K562 (cell line): ENCODE measurements around the gene ELMO1. TPM values are rescaled to one million over a fixed set of nuclear protein-coding genes. Genes with fewer than 3 reads are reported as not detected.

Source experiments
- ATAC-seq: fragments of 200-7000 bp; cut with Tn5 transposase; 3 replicates; pipeline ENCODE4 v1.9.1; 2020; ENCODE audit warnings: moderate library complexity
- BruUV-seq: library from RNA; stranded (reverse); fragments of 400-500 nt; replicated peaks from 2 replicates; lab custom pipeline; 2021; lab: Mats Ljungman, UMichigan
- CTCF ChIA-PET: fragments of 300-600 bp; formaldehyde crosslinking; extraction: SDS; loops from one replicate; lab custom pipeline; 2021; ENCODE audit warnings: low intra/inter-chr PET ratio; lab: Yijun Ruan, JAX
- POLR2A ChIA-PET: fragments of 300-600, 350-650 bp; sonication (Branson Sonifier 250); formaldehyde crosslinking; extraction: SDS; loops from one replicate; lab custom pipeline; 2021; ENCODE audit warnings: antibody characterized with exemption, inconsistent platforms; lab: Yijun Ruan, JAX
- DNase-seq, 4 experiments: peaks; one replicate each; pipeline versions ENCODE4 v3.0.0 to v3.0.0-alpha.2; 2011 to 2018; ENCODE audit warnings: low spot score in 3 of 4, mixed read lengths in 3 of 4; ENCODE audit errors: extremely low read depth in 1 of 4
- FAIRE-seq: peaks from 2 replicates; lab custom pipeline; 2011; peaks lifted over from hg19 to GRCh38; lab: Jason Lieb, UNC
- H2AFZ ChIP-seq: 2 replicates; pipeline ENCODE4 v1.6.0; 2011; ENCODE audit warnings: low read depth, low read length, control low read depth, inconsistent platforms
- H3K27ac ChIP-seq: fragments of 200-600 bp; 3 replicates; pipeline ENCODE4 v1.8.0; 2011; ENCODE audit warnings: low read depth, mild to moderate bottlenecking, control low read depth, inconsistent platforms, low read length, moderate library complexity, mixed read lengths; ENCODE audit errors: extremely low read depth
- H3K27me3 ChIP-seq, 2 experiments: fragments of 300-600 bp in 1 of 2; 2 replicates in 1 of 2; 3 replicates in 1 of 2; pipeline versions ENCODE4 v1.6.0 to v1.8.0; 2011; ENCODE audit warnings: inconsistent platforms in 2 of 2, low read length in 2 of 2, mild to moderate bottlenecking in 1 of 2, mixed read lengths in 1 of 2, moderate library complexity in 1 of 2; ENCODE audit not compliant: control insufficient read depth in 2 of 2, insufficient read depth in 2 of 2
- H3K36me3 ChIP-seq: fragments of 300-600 bp; 3 replicates; pipeline ENCODE4 v1.8.0; 2011; ENCODE audit warnings: mild to moderate bottlenecking, low read length, inconsistent platforms; ENCODE audit not compliant: control insufficient read depth, insufficient read depth
- H3K4me1 ChIP-seq, 2 experiments: fragments of 200-600 bp in 1 of 2; replicated peaks in 1 of 2; 2 replicates in 1 of 2; 3 replicates in 1 of 2; pipeline versions ENCODE4 v1.5.1 to v1.8.0; 2011; ENCODE audit warnings: inconsistent platforms in 2 of 2, low read length in 2 of 2, mild to moderate bottlenecking in 1 of 2, mixed read lengths in 1 of 2, moderate library complexity in 1 of 2; ENCODE audit not compliant: control insufficient read depth in 2 of 2, insufficient read depth in 2 of 2
- H3K4me2 ChIP-seq: 2 replicates; pipeline ENCODE4 v1.6.1; 2011; ENCODE audit warnings: low read length, control low read depth, inconsistent platforms, mixed read lengths; ENCODE audit not compliant: insufficient read depth
- H3K4me3 ChIP-seq: fragments of 200-600 bp; sonication (generic), shearing (Covaris generic); 2 replicates; pipeline ENCODE4 v1.5.1; 2016; ENCODE audit warnings: control low read depth, inconsistent platforms
- H3K79me2 ChIP-seq: fragments of 200-600 bp; 3 replicates; pipeline ENCODE4 v1.8.0; 2011; ENCODE audit warnings: low read length, inconsistent platforms; ENCODE audit not compliant: control insufficient read depth, insufficient read depth
- H3K9ac ChIP-seq, 2 experiments: 2 replicates each; pipeline versions ENCODE4 v1.6.0 to v1.6.1; 2011; ENCODE audit warnings: low read depth in 2 of 2, low read length in 2 of 2, control low read depth in 1 of 2, inconsistent platforms in 1 of 2, mild to moderate bottlenecking in 1 of 2, mixed read lengths in 1 of 2; ENCODE audit not compliant: insufficient read depth in 1 of 2
- H3K9me1 ChIP-seq: one replicate; pipeline ENCODE4 v1.6.0; 2011; ENCODE audit warnings: inconsistent platforms, mild to moderate bottlenecking, low read length, moderate library complexity; ENCODE audit not compliant: control insufficient read depth, insufficient read depth
- H3K9me3 ChIP-seq: replicated peaks from 2 replicates; pipeline ENCODE4 v1.5.1; 2011; ENCODE audit warnings: low read depth, low read length, inconsistent platforms; ENCODE audit not compliant: control insufficient read depth, insufficient read depth
- H4K20me1 ChIP-seq: replicated peaks from 2 replicates; pipeline ENCODE4 v1.6.1; 2011; ENCODE audit warnings: low read length, inconsistent platforms, mixed read lengths; ENCODE audit not compliant: control insufficient read depth, insufficient read depth
- CHD2 ChIP-seq: IDR thresholded peaks from 2 replicates; pipeline ENCODE4 v1.6.1; 2011; ENCODE audit warnings: low read depth, low read length
- ERF ChIP-seq: fragments of 450-650 bp; formaldehyde crosslinking; IDR thresholded peaks from 2 replicates; pipeline ENCODE4 v1.4.0; 2020; ENCODE audit warnings: mild to moderate bottlenecking, mixed read lengths
- FIP1L1 ChIP-seq: fragments of 200-400 bp; formaldehyde crosslinking; IDR thresholded peaks from 2 replicates; pipeline ENCODE4 v1.6.1; 2018; ENCODE audit warnings: mild to moderate bottlenecking, low read depth, low read length; ENCODE audit not compliant: poor library complexity, severe bottlenecking
- FOSL1 ChIP-seq: fragments of 200-800 bp; sonication (Bioruptor generic); conservative IDR thresholded peaks from 2 replicates; pipeline ENCODE4 v1.6.1; 2016; ENCODE audit warnings: missing genetic modification characterization, missing compliant biosample characterization
- MTA2 ChIP-seq: fragments of 450-650 bp; IDR thresholded peaks from 2 replicates; pipeline ENCODE4 v1.6.1; 2016; ENCODE audit warnings: low read depth
- RFX5 ChIP-seq: IDR thresholded peaks from 2 replicates; pipeline ENCODE4 v1.6.1; 2011; ENCODE audit warnings: low read depth, mild to moderate bottlenecking, improper control_type of control experiment, low read length
- SLC30A9 ChIP-seq: fragments of 250-450 bp; sonication (Bioruptor Pico); IDR thresholded peaks from 2 replicates; pipeline ENCODE4 v1.8.0; 2022; ENCODE audit warnings: mild to moderate bottlenecking, moderate library complexity
- STAG1 ChIP-seq: sonication (generic); formaldehyde crosslinking; IDR thresholded peaks from 2 replicates; pipeline ENCODE4 v1.5.0; 2020; ENCODE audit warnings: missing genetic modification reagents, borderline replicate concordance
- SUPT5H ChIP-seq: fragments of 450-650 bp; IDR thresholded peaks from 2 replicates; pipeline ENCODE4 v1.6.1; 2016
- TEAD4 ChIP-seq, 2 experiments: sonication (generic) in 1 of 2; formaldehyde crosslinking in 1 of 2; IDR thresholded peaks; 2 replicates each; pipeline versions ENCODE4 v1.6.1 to v1.8.0; 2012 to 2022; ENCODE audit warnings: borderline replicate concordance in 1 of 2, inconsistent platforms in 1 of 2, low read length in 1 of 2, mild to moderate bottlenecking in 1 of 2, missing genetic modification reagents in 1 of 2
- THAP7 ChIP-seq: fragments of 250-450 bp; sonication (Bioruptor Pico); IDR thresholded peaks from 2 replicates; pipeline ENCODE4 v1.5.0; 2021
- ZFP30 ChIP-seq: fragments of 250-450 bp; sonication (Bioruptor Pico); IDR thresholded peaks from 2 replicates; pipeline ENCODE4 v1.8.0; 2022; ENCODE audit warnings: moderate library complexity, mild to moderate bottlenecking, inconsistent platforms, borderline replicate concordance
- ZFPM2 ChIP-seq: fragments of 250-450 bp; sonication (Bioruptor Pico); IDR thresholded peaks from 2 replicates; pipeline ENCODE4 v1.5.1; 2022; ENCODE audit warnings: mild to moderate bottlenecking
- ZNF3 ChIP-seq: fragments of 250-450 bp; sonication (Bioruptor Pico); IDR thresholded peaks from 2 replicates; pipeline ENCODE4 v1.5.0; 2021; ENCODE audit warnings: mild to moderate bottlenecking, moderate library complexity
- in situ Hi-C: fragments of 300-500 bp; cut with MboI; formaldehyde crosslinking; loops from 4 replicates; pipeline ENCODE4 v1.15.0; 2018; ENCODE audit warnings: inconsistent platforms, mixed read lengths
- intact Hi-C: fragments of 100-400 bp; cut with micrococcal nuclease; formaldehyde crosslinking; loops from 2 replicates; pipeline ENCODE4 v1.14.2; 2022
- polyA plus RNA-seq, 8 experiments: library from polyadenylated mRNA; depleted of rRNA in 4 of 8; stranded (reverse) in 5 of 8; unstranded in 3 of 8; fragments of >200 nt; fragmentation: Nextera tagmentation in 2 of 8; fragmentation: Illumina TruSeq in 1 of 8; extraction: Ambion mirVana in 2 of 8; extraction: Trizol in 1 of 8; gene quantifications; 2 replicates each; pipeline versions ENCODE4 v1.2.1 to v1.2.3, GENCODE V29; 2011 to 2014; ENCODE audit warnings: inconsistent platforms in 1 of 8, missing spikeins in 1 of 8
- total RNA-seq, 7 experiments: library from RNA; depleted of rRNA in 6 of 7; stranded (reverse); fragments of >200 nt in 6 of 7; fragmentation: Illumina TruSeq in 2 of 7; extraction: Trizol in 2 of 7; gene quantifications; 2 replicates each; pipeline versions ENCODE4 v1.2.1 to v1.2.3, GENCODE V29; 2011 to 2021; ENCODE audit warnings: low replicate concordance in 1 of 7
- TF ChIP-seq, protein P1 (sequence below): fragments of 450-650 bp; IDR thresholded peaks from 2 replicates; pipeline ENCODE4 v1.6.1; 2017; ENCODE audit warnings: mild to moderate bottlenecking, moderate library complexity

Gene ELMO1
- total and polyA plus RNA-seq, 9 of the 15 experiments (the other 6 are each of a cell fraction or from before 2014, with no cell fraction given) = 0.36 to 7.2 (median 3.6) TPM

GRCh38 chr7:37212556-37212955 lies 236.1 kb downstream of the ELMO1 start (continued):
- TF ChIP-seq, protein P1, sequence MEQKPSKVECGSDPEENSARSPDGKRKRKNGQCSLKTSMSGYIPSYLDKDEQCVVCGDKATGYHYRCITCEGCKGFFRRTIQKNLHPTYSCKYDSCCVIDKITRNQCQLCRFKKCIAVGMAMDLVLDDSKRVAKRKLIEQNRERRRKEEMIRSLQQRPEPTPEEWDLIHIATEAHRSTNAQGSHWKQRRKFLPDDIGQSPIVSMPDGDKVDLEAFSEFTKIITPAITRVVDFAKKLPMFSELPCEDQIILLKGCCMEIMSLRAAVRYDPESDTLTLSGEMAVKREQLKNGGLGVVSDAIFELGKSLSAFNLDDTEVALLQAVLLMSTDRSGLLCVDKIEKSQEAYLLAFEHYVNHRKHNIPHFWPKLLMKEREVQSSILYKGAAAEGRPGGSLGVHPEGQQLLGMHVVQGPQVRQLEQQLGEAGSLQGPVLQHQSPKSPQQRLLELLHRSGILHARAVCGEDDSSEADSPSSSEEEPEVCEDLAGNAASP = no peak
- TF ChIP-seq FIP1L1 (no peak), FOSL1 (tag) (no peak), ZFP30 (CRISPR knock-in tag) (no peak), RFX5 (no peak)
- TF ChIP-seq, all 486 proteins: peak for 0

DNA sequence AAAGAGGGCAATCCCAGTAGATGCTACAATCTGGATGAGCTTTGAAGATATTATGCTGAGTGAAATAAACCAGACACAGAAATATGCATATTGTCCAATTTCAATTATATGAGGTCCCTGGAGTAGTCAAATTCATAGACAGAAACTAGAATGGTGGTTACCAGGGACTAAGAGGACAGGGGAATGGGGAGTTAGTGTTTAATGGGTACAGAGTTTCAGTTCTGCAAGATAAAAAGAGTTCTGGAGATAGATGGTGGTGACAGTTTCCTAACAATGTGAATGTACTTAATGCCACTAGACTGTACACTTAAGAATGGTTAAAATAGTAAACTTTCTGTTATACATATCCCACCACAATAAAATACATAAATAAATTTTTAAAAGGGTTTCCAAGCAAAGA lies 236.6 kb downstream of the ELMO1 start:
- Histone ChIP-seq H3K27me3 (no peaks in the 10 kb centered on the region), H3K9ac (no peak overlapping the region), H3K4me1 (no peaks in the 10 kb centered on the region), H3K36me3 (no peaks in the 10 kb centered on the region), H2AFZ (no peak overlapping the region), H3K27ac (no peak overlapping the region), H3K9me1 (no peaks in the 10 kb centered on the region), H4K20me1 (no peaks in the 10 kb centered on the region; the same call in 1 of the 2 replicates), H3K79me2 (no peaks in the 10 kb centered on the region), H3K9me3 (no peaks in the 10 kb centered on the region), H3K4me3 (no peak overlapping the region), H3K4me2 (no peak overlapping the region)
- ATAC-seq (no peak), FAIRE-seq (no peak), DNase-seq (no peak)
- no peak for TF ChIP-seq CHD2
- TF ChIP-seq MTA2 = no peak
- no peak for TF ChIP-seq SLC30A9
- TF ChIP-seq THAP7 = no peak
- no peak for TF ChIP-seq TEAD4 (IDR thresholded peaks at IDR 0.05; ENCODE audit: low read length)
- TF ChIP-seq TEAD4 (CRISPR knock-in tag; IDR thresholded peaks at IDR 0.05; ENCODE audit: borderline replicate concordance) = no peak
- no peak for TF ChIP-seq SUPT5H
- TF ChIP-seq ZFPM2 (CRISPR knock-in tag) = no peak
- TF ChIP-seq ERF (CRISPR knock-in tag) = no peak
- no peak for TF ChIP-seq STAG1 (CRISPR knock-in tag)
- no peak for TF ChIP-seq ZNF3 (CRISPR knock-in tag)
- POLR2A ChIA-PET = no interaction called here
- in situ Hi-C loops = no loop called here
- BruUV-seq = no TSS peak
- CTCF ChIA-PET = interaction anchor here (0.7 kb wide), 1 partner anchor 1158 kb away, joined by 3 read pairs; no protein-coding TSS in a partner anchor
- intact Hi-C loops = no loop called here
